SK-N-SH (cell line): ENCODE data around the gene COL24A1. TPM values are rescaled to one million over a fixed set of nuclear protein-coding genes. Genes with fewer than 3 reads are reported as not detected.

Source experiments
- CTCF ChIA-PET: fragments of 300-600, 350-600 bp; formaldehyde crosslinking; extraction: SDS; loops from one replicate; lab custom pipeline; 2021; lab: Yijun Ruan, JAX
- POLR2A ChIA-PET: fragments of 350-600 bp; sonication (Branson Sonifier 250); formaldehyde crosslinking; extraction: SDS; loops from one replicate; lab custom pipeline; 2020; ENCODE audit warnings: antibody characterized with exemption, inconsistent platforms; lab: Yijun Ruan, JAX
- DNase-seq: peaks from one replicate; pipeline ENCODE4 v3.0.0; 2012
- H2AFZ ChIP-seq: fragments of 200-600 bp; sonication (generic); 2 replicates; pipeline ENCODE4 v1.8.1; 2016; ENCODE audit warnings: antibody characterized with exemption, mild to moderate bottlenecking, low read depth
- H3F3A ChIP-seq: fragments of 200-600 bp; sonication (generic); replicated peaks from 2 replicates; pipeline ENCODE3; 2016; ENCODE audit warnings: antibody characterized with exemption, mild to moderate bottlenecking; ENCODE audit not compliant: insufficient read depth
- H3K27ac ChIP-seq, 2 experiments: fragments of 200-500 bp in 1 of 2; fragments of 200-600 bp in 1 of 2; sonication (Bioruptor generic) in 1 of 2; sonication (generic), shearing (Covaris generic) in 1 of 2; 2 replicates each; pipeline versions ENCODE4 v1.5.1 to v1.6.1; 2014 to 2016; ENCODE audit warnings: low read depth in 2 of 2, inconsistent platforms in 1 of 2, low read length in 1 of 2, mild to moderate bottlenecking in 1 of 2, mixed read lengths in 1 of 2
- H3K27me3 ChIP-seq: fragments of 200-600 bp; sonication (generic), shearing (Covaris generic); 2 replicates; pipeline ENCODE4 v1.6.1; 2016; ENCODE audit warnings: mixed run types; ENCODE audit not compliant: insufficient read depth
- H3K36me3 ChIP-seq, 2 experiments: fragments of 200-500 bp in 1 of 2; fragments of 200-600 bp in 1 of 2; sonication (Bioruptor generic) in 1 of 2; sonication (generic) in 1 of 2; replicated peaks in 1 of 2; 2 replicates each; pipeline versions ENCODE3 to v1.5.1; 2014 to 2016; ENCODE audit warnings: low read length in 1 of 2, mild to moderate bottlenecking in 1 of 2; ENCODE audit not compliant: insufficient read depth in 2 of 2, control insufficient read depth in 1 of 2
- H3K4me1 ChIP-seq, 2 experiments: fragments of 200-500 bp in 1 of 2; fragments of 200-600 bp in 1 of 2; sonication (Bioruptor generic) in 1 of 2; sonication (generic), shearing (Covaris generic) in 1 of 2; 2 replicates each; pipeline versions ENCODE4 v1.5.1 to v1.6.1; 2014 to 2016; ENCODE audit warnings: low read depth in 1 of 2, low read length in 1 of 2, mixed run types in 1 of 2; ENCODE audit not compliant: insufficient read depth in 2 of 2, control insufficient read depth in 1 of 2
- H3K4me2 ChIP-seq: fragments of 200-600 bp; sonication (generic), shearing (Covaris generic); 2 replicates; pipeline ENCODE4 v1.6.1; 2017; ENCODE audit warnings: mixed run types
- H3K4me3 ChIP-seq, 2 experiments: fragments of 200-500 bp in 1 of 2; fragments of 200-600 bp in 1 of 2; sonication (Bioruptor generic) in 1 of 2; sonication (generic), shearing (Covaris generic) in 1 of 2; 2 replicates each; pipeline versions ENCODE4 v1.5.1 to v1.8.1; 2014 to 2016; ENCODE audit warnings: low read depth in 2 of 2, inconsistent platforms in 1 of 2, low read length in 1 of 2, mild to moderate bottlenecking in 1 of 2, mixed read lengths in 1 of 2, moderate library complexity in 1 of 2
- H3K79me2 ChIP-seq: fragments of 200-600 bp; sonication (generic); 2 replicates; pipeline ENCODE4 v1.8.1; 2017; ENCODE audit warnings: mild to moderate bottlenecking; ENCODE audit not compliant: insufficient read depth
- H3K9ac ChIP-seq: fragments of 200-600 bp; sonication (generic); 2 replicates; pipeline ENCODE4 v1.6.1; 2017; ENCODE audit warnings: mixed run types
- H3K9me2 ChIP-seq: fragments of 200-600 bp; sonication (generic); 2 replicates; pipeline ENCODE4 v1.6.1; 2017; ENCODE audit warnings: mixed run types
- H3K9me3 ChIP-seq: fragments of 200-600 bp; sonication (generic); 2 replicates; pipeline ENCODE4 v1.6.1; 2017; ENCODE audit warnings: mixed run types, mild to moderate bottlenecking, moderate library complexity
- H4K20me1 ChIP-seq: fragments of 200-600 bp; sonication (generic); 2 replicates; pipeline ENCODE4 v1.6.1; 2017; ENCODE audit warnings: mild to moderate bottlenecking, mixed run types; ENCODE audit not compliant: insufficient read depth
- EP300 ChIP-seq, 2 experiments: IDR thresholded peaks; 2 replicates each; pipeline versions ENCODE4 v1.4.0 to v1.6.1; 2012; ENCODE audit warnings: borderline replicate concordance in 1 of 2, low read depth in 1 of 2, low read length in 1 of 2
- EZH2phosphoT487 ChIP-seq: fragments of 200-600 bp; sonication (generic); IDR thresholded peaks from 2 replicates; pipeline ENCODE4 v1.6.1; 2017; ENCODE audit warnings: low read depth, mixed run types, mild to moderate bottlenecking, antibody characterized with exemption, moderate library complexity, borderline replicate concordance
- FOSL2 ChIP-seq: IDR thresholded peaks from 2 replicates; pipeline ENCODE4 v1.4.0; 2012; ENCODE audit warnings: low read depth, mild to moderate bottlenecking, moderate library complexity, borderline replicate concordance
- FOXJ3 ChIP-seq: sonication (generic); formaldehyde crosslinking; IDR thresholded peaks from 2 replicates; pipeline ENCODE4 v1.5.1; 2020; ENCODE audit warnings: mild to moderate bottlenecking, missing genetic modification reagents
- GABPA ChIP-seq: IDR thresholded peaks from 2 replicates; pipeline ENCODE4 v1.4.0; 2012; ENCODE audit warnings: low read depth, mild to moderate bottlenecking
- RFX5 ChIP-seq: IDR thresholded peaks from 2 replicates; pipeline ENCODE4 v1.6.1; 2012; ENCODE audit warnings: mild to moderate bottlenecking, improper control_type of control experiment, low read length
- RXRA ChIP-seq: IDR thresholded peaks from 2 replicates; pipeline ENCODE4 v1.4.0; 2012; ENCODE audit warnings: low read depth, mild to moderate bottlenecking, borderline replicate concordance
- TAF1 ChIP-seq: IDR thresholded peaks from 2 replicates; pipeline ENCODE4 v1.6.1; 2012; ENCODE audit warnings: low read depth, mild to moderate bottlenecking, low read length, moderate library complexity, borderline replicate concordance
- WGBS: methylation state at CpG from one replicate; pipeline ENCODE4 v1.1.6; 2017; ENCODE audit warnings: low lambda C conversion rate; 5-methylcytosine and 5-hydroxymethylcytosine counted together
- polyA plus RNA-seq, 3 experiments: library from polyadenylated mRNA; depleted of rRNA; stranded (reverse); fragments of >200 nt; gene quantifications; 2 replicates each; pipeline ENCODE4 v1.2.3, GENCODE V29; 2012
- TF ChIP-seq, protein P1 (sequence below): IDR thresholded peaks from 2 replicates; pipeline ENCODE4 v1.6.1; 2012; ENCODE audit warnings: mild to moderate bottlenecking, low read depth, low read length, moderate library complexity
- TF ChIP-seq, protein P2 (sequence below): IDR thresholded peaks from 2 replicates; pipeline ENCODE4 v1.4.0; 2012; ENCODE audit warnings: low read depth, borderline replicate concordance

COL24A1 gene
- polyA plus RNA-seq, 1 of the 3 experiments (the other 2 are of a cell fraction) = not detected

DNA sequence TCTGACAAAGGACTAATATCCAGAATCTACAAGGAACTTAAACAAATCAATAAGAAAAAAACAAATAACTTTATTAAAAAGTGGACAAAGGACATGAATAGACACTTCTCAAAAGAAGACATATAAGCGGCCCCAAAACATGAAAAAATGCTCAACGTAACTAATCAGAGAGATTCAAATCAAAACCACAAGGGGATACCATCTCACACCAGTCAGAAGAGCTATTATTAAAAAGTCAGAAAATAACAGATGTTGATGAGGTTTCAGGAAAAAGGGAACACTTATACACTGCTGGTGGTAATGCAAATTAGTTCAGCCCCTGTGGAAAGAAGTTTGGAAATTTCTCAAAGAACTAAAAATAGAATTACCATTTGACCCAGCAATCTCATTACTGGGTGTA, 102.2 kb downstream of the COL24A1 start:
- no peaks in the 10 kb centered on the region for H4K20me1 ChIP-seq
- no peaks in the 10 kb centered on the region for H3K79me2 ChIP-seq
- no peaks in the 10 kb centered on the region for H3K9me3 ChIP-seq
- H2AFZ ChIP-seq = no peak overlapping the region
- no peaks in the 10 kb centered on the region for H3F3A ChIP-seq
- 6% methylated on average over 2 of the region's 2 CpGs for WGBS
- TF ChIP-seq, protein P1, sequence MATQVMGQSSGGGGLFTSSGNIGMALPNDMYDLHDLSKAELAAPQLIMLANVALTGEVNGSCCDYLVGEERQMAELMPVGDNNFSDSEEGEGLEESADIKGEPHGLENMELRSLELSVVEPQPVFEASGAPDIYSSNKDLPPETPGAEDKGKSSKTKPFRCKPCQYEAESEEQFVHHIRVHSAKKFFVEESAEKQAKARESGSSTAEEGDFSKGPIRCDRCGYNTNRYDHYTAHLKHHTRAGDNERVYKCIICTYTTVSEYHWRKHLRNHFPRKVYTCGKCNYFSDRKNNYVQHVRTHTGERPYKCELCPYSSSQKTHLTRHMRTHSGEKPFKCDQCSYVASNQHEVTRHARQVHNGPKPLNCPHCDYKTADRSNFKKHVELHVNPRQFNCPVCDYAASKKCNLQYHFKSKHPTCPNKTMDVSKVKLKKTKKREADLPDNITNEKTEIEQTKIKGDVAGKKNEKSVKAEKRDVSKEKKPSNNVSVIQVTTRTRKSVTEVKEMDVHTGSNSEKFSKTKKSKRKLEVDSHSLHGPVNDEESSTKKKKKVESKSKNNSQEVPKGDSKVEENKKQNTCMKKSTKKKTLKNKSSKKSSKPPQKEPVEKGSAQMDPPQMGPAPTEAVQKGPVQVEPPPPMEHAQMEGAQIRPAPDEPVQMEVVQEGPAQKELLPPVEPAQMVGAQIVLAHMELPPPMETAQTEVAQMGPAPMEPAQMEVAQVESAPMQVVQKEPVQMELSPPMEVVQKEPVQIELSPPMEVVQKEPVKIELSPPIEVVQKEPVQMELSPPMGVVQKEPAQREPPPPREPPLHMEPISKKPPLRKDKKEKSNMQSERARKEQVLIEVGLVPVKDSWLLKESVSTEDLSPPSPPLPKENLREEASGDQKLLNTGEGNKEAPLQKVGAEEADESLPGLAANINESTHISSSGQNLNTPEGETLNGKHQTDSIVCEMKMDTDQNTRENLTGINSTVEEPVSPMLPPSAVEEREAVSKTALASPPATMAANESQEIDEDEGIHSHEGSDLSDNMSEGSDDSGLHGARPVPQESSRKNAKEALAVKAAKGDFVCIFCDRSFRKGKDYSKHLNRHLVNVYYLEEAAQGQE = no peak
- TF ChIP-seq FOSL2 (no peak), RXRA (no peak), FOXJ3 (CRISPR knock-in tag) (no peak), TAF1 (no peak), RFX5 (no peak), GABPA (no peak), EZH2phosphoT487 (no peak), EP300 (IDR thresholded peaks at IDR 0.05; ENCODE audit: borderline replicate concordance in 1 of 2, low read depth in 1 of 2, low read length in 1 of 2) (no peak)
- ChIA-PET CTCF (no interaction called here), POLR2A (no interaction called here)
- H3K9ac ChIP-seq = no peak overlapping the region
- DNase-seq = no peak
- no peaks in the 10 kb centered on the region for H3K27me3 ChIP-seq
- no peaks in the 10 kb centered on the region for H3K4me1 ChIP-seq
- H3K4me3 ChIP-seq = no peak overlapping the region
- H3K4me2 ChIP-seq = no peak overlapping the region
- H3K9me2 ChIP-seq = no peaks in the 10 kb centered on the region
- no peak overlapping the region for H3K27ac ChIP-seq
- no peaks in the 10 kb centered on the region for H3K36me3 ChIP-seq

DNA sequence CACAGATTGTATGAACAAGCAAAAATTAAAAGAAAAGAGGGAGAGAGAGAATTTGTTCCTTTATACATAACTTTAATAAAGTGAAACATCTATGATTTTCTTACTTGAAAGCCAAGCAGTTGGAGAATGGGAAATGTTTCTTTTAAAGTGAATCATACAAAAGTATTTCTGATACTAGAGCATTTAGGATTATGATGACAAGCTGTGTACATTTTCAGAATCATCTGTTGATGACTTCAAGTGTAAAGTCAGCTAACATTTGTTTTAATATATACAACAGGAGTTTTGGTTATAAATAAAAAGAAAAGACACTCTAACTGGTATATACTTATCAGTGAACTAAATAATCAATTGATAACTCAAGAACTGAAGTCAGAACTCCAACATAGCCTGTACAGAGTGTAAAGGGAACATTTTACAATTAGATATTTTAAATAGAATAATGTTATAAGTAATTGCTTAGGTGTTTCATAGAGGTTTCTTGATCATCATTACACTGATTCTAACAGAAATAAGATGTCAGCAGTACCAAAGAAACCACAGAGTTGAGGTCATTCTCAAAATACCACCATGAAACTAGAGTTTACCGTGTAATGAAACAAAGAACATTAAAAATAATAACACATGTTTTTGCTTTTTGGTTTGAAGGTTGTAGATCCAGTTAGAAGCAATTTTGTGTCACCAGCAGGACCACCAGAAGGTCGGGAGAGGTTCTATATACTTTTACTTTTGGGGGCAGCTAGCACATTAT, 103.4 kb downstream of the COL24A1 start:
- H2AFZ ChIP-seq = no peak overlapping the region
- no peak overlapping the region for H3K4me3 ChIP-seq
- H3K27ac ChIP-seq = no peak overlapping the region
- no peaks in the 10 kb centered on the region for H3K79me2 ChIP-seq
- no peaks in the 10 kb centered on the region for H3K4me1 ChIP-seq
- no peaks in the 10 kb centered on the region for H3K9me2 ChIP-seq
- POLR2A ChIA-PET = no interaction called here
- no peak overlapping the region for H3K9ac ChIP-seq
- no peak overlapping the region for H3K4me2 ChIP-seq
- CTCF ChIA-PET = no interaction called here
- no peak for DNase-seq
- H3K9me3 ChIP-seq = no peaks in the 10 kb centered on the region
- TF ChIP-seq, protein P2, sequence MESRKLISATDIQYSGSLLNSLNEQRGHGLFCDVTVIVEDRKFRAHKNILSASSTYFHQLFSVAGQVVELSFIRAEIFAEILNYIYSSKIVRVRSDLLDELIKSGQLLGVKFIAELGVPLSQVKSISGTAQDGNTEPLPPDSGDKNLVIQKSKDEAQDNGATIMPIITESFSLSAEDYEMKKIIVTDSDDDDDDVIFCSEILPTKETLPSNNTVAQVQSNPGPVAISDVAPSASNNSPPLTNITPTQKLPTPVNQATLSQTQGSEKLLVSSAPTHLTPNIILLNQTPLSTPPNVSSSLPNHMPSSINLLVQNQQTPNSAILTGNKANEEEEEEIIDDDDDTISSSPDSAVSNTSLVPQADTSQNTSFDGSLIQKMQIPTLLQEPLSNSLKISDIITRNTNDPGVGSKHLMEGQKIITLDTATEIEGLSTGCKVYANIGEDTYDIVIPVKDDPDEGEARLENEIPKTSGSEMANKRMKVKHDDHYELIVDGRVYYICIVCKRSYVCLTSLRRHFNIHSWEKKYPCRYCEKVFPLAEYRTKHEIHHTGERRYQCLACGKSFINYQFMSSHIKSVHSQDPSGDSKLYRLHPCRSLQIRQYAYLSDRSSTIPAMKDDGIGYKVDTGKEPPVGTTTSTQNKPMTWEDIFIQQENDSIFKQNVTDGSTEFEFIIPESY = no peak
- H4K20me1 ChIP-seq = no peaks in the 10 kb centered on the region
- no peaks in the 10 kb centered on the region for H3K27me3 ChIP-seq
- 3% methylated on average over 2 of the region's 2 CpGs for WGBS
- no peaks in the 10 kb centered on the region for H3F3A ChIP-seq
- no peaks in the 10 kb centered on the region for H3K36me3 ChIP-seq
